ENCODE results near the gene RGS6. TPM values are rescaled to one million over a fixed set of nuclear protein-coding genes. Genes with fewer than 3 reads are reported as not detected.

The RGS6 gene
- total RNA-seq, 1 donor from 2014 or later = 1.6 TPM

DNA sequence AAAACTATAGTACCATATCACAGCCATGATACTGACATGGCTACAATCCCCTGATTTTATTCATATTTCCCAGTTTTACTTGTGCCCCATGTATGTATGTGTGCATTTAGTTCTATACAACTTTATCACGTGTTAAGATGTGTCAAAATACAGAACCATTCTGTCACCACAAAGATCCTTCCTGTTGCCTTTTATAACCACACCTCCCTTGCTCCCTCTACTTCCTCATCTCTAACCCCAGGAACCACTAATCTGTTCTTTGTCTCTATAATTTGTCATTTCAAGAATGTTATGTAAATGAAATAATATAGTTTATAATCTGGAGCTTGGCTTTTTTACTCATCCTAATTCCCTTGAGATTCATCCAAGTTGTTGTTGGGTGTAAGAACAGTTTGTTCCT, 603.3 kb downstream of the RGS6 start:
- Mint-ChIP-seq H3K27me3 (peaks cover 6% of the 10 kb centered on the region), H3K4me1 (ENCODE audit: unreplicated experiment) (no peaks in the 10 kb centered on the region), H3K27ac (no peak overlapping the region), H3K9me3 (peaks cover 23% of the 10 kb centered on the region), H3K4me3 (no peak overlapping the region), H3K36me3 (no peaks in the 10 kb centered on the region)
- TF ChIP-seq, protein P1, sequence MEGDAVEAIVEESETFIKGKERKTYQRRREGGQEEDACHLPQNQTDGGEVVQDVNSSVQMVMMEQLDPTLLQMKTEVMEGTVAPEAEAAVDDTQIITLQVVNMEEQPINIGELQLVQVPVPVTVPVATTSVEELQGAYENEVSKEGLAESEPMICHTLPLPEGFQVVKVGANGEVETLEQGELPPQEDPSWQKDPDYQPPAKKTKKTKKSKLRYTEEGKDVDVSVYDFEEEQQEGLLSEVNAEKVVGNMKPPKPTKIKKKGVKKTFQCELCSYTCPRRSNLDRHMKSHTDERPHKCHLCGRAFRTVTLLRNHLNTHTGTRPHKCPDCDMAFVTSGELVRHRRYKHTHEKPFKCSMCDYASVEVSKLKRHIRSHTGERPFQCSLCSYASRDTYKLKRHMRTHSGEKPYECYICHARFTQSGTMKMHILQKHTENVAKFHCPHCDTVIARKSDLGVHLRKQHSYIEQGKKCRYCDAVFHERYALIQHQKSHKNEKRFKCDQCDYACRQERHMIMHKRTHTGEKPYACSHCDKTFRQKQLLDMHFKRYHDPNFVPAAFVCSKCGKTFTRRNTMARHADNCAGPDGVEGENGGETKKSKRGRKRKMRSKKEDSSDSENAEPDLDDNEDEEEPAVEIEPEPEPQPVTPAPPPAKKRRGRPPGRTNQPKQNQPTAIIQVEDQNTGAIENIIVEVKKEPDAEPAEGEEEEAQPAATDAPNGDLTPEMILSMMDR (conservative IDR thresholded peaks at IDR 0.05) = no peak
- no peak for DNase-seq (ENCODE audit: extremely low spot score, unreplicated experiment)

DNA sequence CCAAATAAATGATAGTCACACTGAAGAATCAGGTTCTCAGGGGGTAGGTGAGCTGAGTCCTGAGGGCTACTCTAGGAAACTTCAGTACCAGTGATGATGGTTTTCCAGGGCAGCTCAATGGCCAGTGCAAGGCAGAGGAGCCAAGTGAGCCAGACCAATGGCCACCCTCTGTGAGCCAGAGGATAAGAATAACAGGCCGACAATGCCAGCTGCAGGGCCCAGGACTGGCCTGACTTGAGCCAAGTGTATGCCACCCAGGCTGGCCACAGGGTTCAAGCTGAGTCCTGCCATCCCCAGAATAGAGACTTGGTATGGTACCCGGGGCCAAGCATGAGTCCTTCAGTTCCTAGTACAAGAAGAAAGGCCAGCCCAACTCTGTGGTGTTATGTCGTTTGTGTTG, 606.2 kb downstream of the RGS6 start:
- H3K9me3 Mint-ChIP-seq = peaks cover 9% of the 10 kb centered on the region
- H3K4me3 Mint-ChIP-seq = no peak overlapping the region
- TF ChIP-seq, protein P1 (conservative IDR thresholded peaks at IDR 0.05) = no peak

DNA sequence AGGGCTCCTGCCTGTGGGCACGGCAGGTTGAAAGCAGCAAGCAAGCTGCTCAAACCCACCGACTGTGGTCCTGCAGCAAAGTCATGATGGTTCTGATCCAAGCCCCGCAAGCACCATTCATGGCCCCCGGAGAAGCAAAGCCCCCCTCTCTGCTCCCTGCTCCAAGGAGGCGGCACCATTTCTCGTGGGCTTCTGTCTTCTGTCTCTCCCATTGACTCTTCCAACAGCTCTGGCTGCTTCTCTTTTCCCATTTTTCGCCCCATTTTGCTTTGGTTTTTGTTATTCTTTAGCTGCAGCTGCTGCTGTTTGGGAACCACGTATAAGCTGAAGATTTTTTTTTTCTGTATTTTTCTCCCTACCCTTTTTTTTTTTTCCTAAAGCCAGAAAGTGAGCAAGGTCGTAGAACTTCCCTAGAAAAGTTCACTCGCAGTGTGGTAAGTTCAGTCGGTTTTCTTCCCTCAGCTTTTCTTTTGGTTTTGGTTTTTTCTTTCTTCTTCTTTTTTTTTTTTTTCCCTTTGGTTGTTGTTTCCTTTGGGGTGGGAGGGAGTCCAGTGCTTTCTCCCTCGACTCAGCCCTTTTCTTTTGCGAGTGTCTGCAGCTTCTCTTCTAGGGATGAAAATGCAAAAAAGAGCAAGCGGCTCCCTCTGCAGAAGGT, 607.6 kb downstream of the RGS6 start:
- Mint-ChIP-seq H3K27ac (no peak overlapping the region), H3K27me3 (peaks cover 6% of the 10 kb centered on the region), H3K4me1 (ENCODE audit: unreplicated experiment) (peaks cover 3% of the 10 kb centered on the region), H3K4me3 (no peak overlapping the region), H3K36me3 (no peaks in the 10 kb centered on the region), H3K9me3 (no peaks in the 10 kb centered on the region)
- DNase-seq (ENCODE audit: extremely low spot score, unreplicated experiment) = no peak
- TF ChIP-seq, protein P1 (conservative IDR thresholded peaks at IDR 0.05) = no peak

More for the DNA sequence above, 606.2 kb downstream of the RGS6 start:
- Mint-ChIP-seq H3K4me1 (ENCODE audit: unreplicated experiment) (peaks cover 3% of the 10 kb centered on the region), H3K36me3 (no peaks in the 10 kb centered on the region), H3K27me3 (peaks cover 6% of the 10 kb centered on the region), H3K27ac (no peak overlapping the region)
- DNase-seq (ENCODE audit: extremely low spot score, unreplicated experiment) = no peak

DNA sequence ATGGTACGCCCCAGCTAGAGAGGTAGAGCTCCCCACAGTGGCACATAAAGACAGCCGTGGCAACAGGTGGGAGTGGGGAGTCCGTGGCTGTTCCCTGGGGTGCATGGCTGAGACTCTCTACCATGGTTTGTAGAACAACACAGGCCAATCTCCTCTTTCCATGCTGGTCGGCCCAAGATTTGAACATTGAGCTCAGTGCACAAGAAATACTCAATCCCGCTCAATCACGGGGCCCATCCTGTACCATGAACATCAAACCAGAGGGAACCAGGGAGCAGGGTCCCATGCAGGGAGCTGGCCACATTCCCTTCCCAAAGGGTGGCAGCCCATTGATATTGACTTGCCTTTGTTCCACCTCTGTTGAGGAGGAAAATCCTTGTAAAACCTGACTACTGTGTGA, 608.6 kb downstream of the RGS6 start:
- no peaks in the 10 kb centered on the region for H3K9me3 Mint-ChIP-seq
- H3K27me3 Mint-ChIP-seq = peaks cover 6% of the 10 kb centered on the region
- peaks cover 7% of the 10 kb centered on the region for H3K4me1 Mint-ChIP-seq (ENCODE audit: unreplicated experiment)
- TF ChIP-seq, protein P1 (conservative IDR thresholded peaks at IDR 0.05) = no peak
- H3K27ac Mint-ChIP-seq = no peak overlapping the region
- DNase-seq (ENCODE audit: extremely low spot score, unreplicated experiment) = no peak
- H3K36me3 Mint-ChIP-seq = no peaks in the 10 kb centered on the region
- no peak overlapping the region for H3K4me3 Mint-ChIP-seq

DNA sequence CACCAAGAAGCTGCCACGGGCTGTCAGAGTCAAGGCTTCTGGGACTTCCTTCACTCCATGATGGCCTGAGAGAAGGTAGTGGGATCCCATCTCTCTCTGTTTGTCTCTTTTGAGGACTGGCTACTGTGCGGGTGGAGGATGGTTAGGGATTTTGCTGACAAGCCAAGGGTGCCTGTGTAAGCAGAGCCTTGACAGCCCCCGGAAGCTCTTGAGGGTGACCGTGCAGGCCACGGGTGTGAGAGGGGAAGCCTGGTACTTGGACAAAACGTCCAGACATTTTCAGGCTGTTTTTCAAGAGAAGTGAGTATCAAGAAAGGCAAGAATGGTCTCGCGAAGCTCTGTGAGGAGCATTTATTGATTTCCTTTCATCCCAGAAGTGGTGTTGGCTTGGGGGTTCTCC, 609.3 kb downstream of the RGS6 start:
- peaks cover 7% of the 10 kb centered on the region for H3K4me1 Mint-ChIP-seq (ENCODE audit: unreplicated experiment)
- peaks cover 6% of the 10 kb centered on the region for H3K27me3 Mint-ChIP-seq
- no peaks in the 10 kb centered on the region for H3K9me3 Mint-ChIP-seq
- no peaks in the 10 kb centered on the region for H3K36me3 Mint-ChIP-seq
- H3K27ac Mint-ChIP-seq = no peak overlapping the region
- DNase-seq (ENCODE audit: extremely low spot score, unreplicated experiment) = no peak
- no peak overlapping the region for H3K4me3 Mint-ChIP-seq
- TF ChIP-seq, protein P1 (conservative IDR thresholded peaks at IDR 0.05) = no peak
